HUES6 (cell line): ENCODE measurements around the gene INPP4B.

Experiments used
- H3K27ac ChIP-seq: 2 replicates; pipeline ENCODE4 v1.7.0; 2013; ENCODE audit warnings: low read depth, mild to moderate bottlenecking, low read length, inconsistent platforms
- H3K27me3 ChIP-seq: 2 replicates; pipeline ENCODE4 v1.6.1; 2013; ENCODE audit warnings: low read length; ENCODE audit not compliant: control insufficient read depth, insufficient read depth
- H3K36me3 ChIP-seq: 2 replicates; pipeline ENCODE4 v1.6.1; 2013; ENCODE audit warnings: low read length; ENCODE audit not compliant: control insufficient read depth, insufficient read depth
- H3K4me1 ChIP-seq: 2 replicates; pipeline ENCODE4 v1.6.1; 2013; ENCODE audit warnings: low read length; ENCODE audit not compliant: control insufficient read depth, insufficient read depth
- H3K4me3 ChIP-seq: 2 replicates; pipeline ENCODE4 v1.5.1; 2013; ENCODE audit warnings: low read depth, low read length
- H3K9ac ChIP-seq: one replicate; pipeline ENCODE4 v1.6.1; 2013; ENCODE audit warnings: mild to moderate bottlenecking, low read length
- H3K9me3 ChIP-seq: 2 replicates; pipeline ENCODE4 v1.6.1; 2013; ENCODE audit warnings: low read depth, low read length; ENCODE audit not compliant: control insufficient read depth, insufficient read depth

The INPP4B gene

GRCh38 chr4:142473218-142473959, 372.7 kb downstream of the INPP4B start:
- Histone ChIP-seq H3K27me3 (no peaks in the 10 kb centered on the region), H3K9ac (no peak overlapping the region), H3K36me3 (no peaks in the 10 kb centered on the region), H3K4me1 (no peaks in the 10 kb centered on the region), H3K27ac (no peak overlapping the region), H3K4me3 (no peak overlapping the region), H3K9me3 (no peaks in the 10 kb centered on the region)

- H3K4me1 ChIP-seq: no peaks in the 10 kb centered on the region
- no peak overlapping the region for H3K4me3 ChIP-seq
- no peak overlapping the region for H3K27ac ChIP-seq
- no peak overlapping the region for H3K9ac ChIP-seq
- H3K27me3 ChIP-seq: no peaks in the 10 kb centered on the region
- no peaks in the 10 kb centered on the region for H3K36me3 ChIP-seq
- no peaks in the 10 kb centered on the region for H3K9me3 ChIP-seq
Measured at GRCh38 chr4:142467088-142467487, 379.0 kb downstream of the INPP4B start.

GRCh38 chr4:142465526-142465925, 380.6 kb downstream of the INPP4B start:
- Histone ChIP-seq H3K4me1 (no peaks in the 10 kb centered on the region), H3K9ac (no peak overlapping the region), H3K4me3 (no peak overlapping the region), H3K27ac (no peak overlapping the region), H3K9me3 (no peaks in the 10 kb centered on the region), H3K36me3 (no peaks in the 10 kb centered on the region), H3K27me3 (no peaks in the 10 kb centered on the region)

- no peaks in the 10 kb centered on the region for H3K36me3 ChIP-seq
- H3K27ac ChIP-seq: no peak overlapping the region
- no peak overlapping the region for H3K9ac ChIP-seq
Measured at GRCh38 chr4:142463206-142463605, 382.9 kb downstream of the INPP4B start.

GRCh38 chr4:142452161-142452855, 393.8 kb downstream of the INPP4B start:
- Histone ChIP-seq H3K27ac (no peak overlapping the region), H3K27me3 (no peaks in the 10 kb centered on the region), H3K4me1 (no peaks in the 10 kb centered on the region), H3K36me3 (no peaks in the 10 kb centered on the region), H3K9me3 (no peaks in the 10 kb centered on the region), H3K4me3 (no peak overlapping the region), H3K9ac (no peak overlapping the region)

More at GRCh38 chr4:142463206-142463605, 382.9 kb downstream of the INPP4B start:
- Histone ChIP-seq H3K4me3 (no peak overlapping the region), H3K27me3 (no peaks in the 10 kb centered on the region), H3K9me3 (no peaks in the 10 kb centered on the region), H3K4me1 (no peaks in the 10 kb centered on the region)

GRCh38 chr4:142449771-142450373, 396.2 kb downstream of the INPP4B start:
- Histone ChIP-seq H3K4me3 (no peak overlapping the region), H3K4me1 (no peaks in the 10 kb centered on the region), H3K27ac (no peak overlapping the region), H3K9me3 (no peaks in the 10 kb centered on the region), H3K27me3 (no peaks in the 10 kb centered on the region), H3K36me3 (no peaks in the 10 kb centered on the region), H3K9ac (no peak overlapping the region)

- no peaks in the 10 kb centered on the region for H3K9me3 ChIP-seq
- H3K27me3 ChIP-seq: no peaks in the 10 kb centered on the region
Measured at GRCh38 chr4:142447009-142447408, 399.1 kb downstream of the INPP4B start.

GRCh38 chr4:142443469-142443868, 402.6 kb downstream of the INPP4B start:
- H3K4me1 ChIP-seq: no peaks in the 10 kb centered on the region
- no peak overlapping the region for H3K4me3 ChIP-seq
- no peaks in the 10 kb centered on the region for H3K27me3 ChIP-seq
- no peak overlapping the region for H3K27ac ChIP-seq
- H3K9me3 ChIP-seq: 0 out of 2 replicates have a peak, but pooled peaks cover 2% of the 10 kb centered on the region
- H3K9ac ChIP-seq: no peak overlapping the region
- H3K36me3 ChIP-seq: no peaks in the 10 kb centered on the region

More at GRCh38 chr4:142447009-142447408, 399.1 kb downstream of the INPP4B start:
- H3K4me3 ChIP-seq: no peak overlapping the region
- H3K9ac ChIP-seq: no peak overlapping the region
- no peaks in the 10 kb centered on the region for H3K4me1 ChIP-seq
- no peak overlapping the region for H3K27ac ChIP-seq
- H3K36me3 ChIP-seq: no peaks in the 10 kb centered on the region

- Histone ChIP-seq H3K4me1 (peaks cover 12% of the 10 kb centered on the region), H3K4me3 (no peak overlapping the region), H3K9me3 (0 out of 2 replicates have a peak, but pooled peaks cover 2% of the 10 kb centered on the region), H3K9ac (no peak overlapping the region), H3K27ac (no peak overlapping the region), H3K27me3 (no peaks in the 10 kb centered on the region), H3K36me3 (no peaks in the 10 kb centered on the region)
Measured at GRCh38 chr4:142440093-142440492, 406.0 kb downstream of the INPP4B start.

- Histone ChIP-seq H3K9me3 (0 out of 2 replicates have a peak, but pooled peaks cover 2% of the 10 kb centered on the region), H3K27ac (no peak overlapping the region), H3K4me1 (peaks cover 14% of the 10 kb centered on the region), H3K4me3 (peak overlapping the region; percentile 2; the same call in 1 of the 2 replicates), H3K9ac (no peak overlapping the region), H3K27me3 (no peaks in the 10 kb centered on the region), H3K36me3 (no peaks in the 10 kb centered on the region)
Measured at GRCh38 chr4:142435599-142436235, 410.4 kb downstream of the INPP4B start.
